NCI-H128 (cell line): Measurements from ENCODE around the gene ITGB7.
A peak's percentile ranks its signal among the peaks of the same experiment; 100 is the strongest.

Experiments
- DNase-seq: peaks from one replicate; lab custom pipeline; 2025; ENCODE audit not compliant: unreplicated experiment; lab: John Stamatoyannopoulos, UW

The ITGB7 gene

GRCh38 chr12:53207042-53207441 is at the start of gene ITGB7:
ITGB7 (minus strand) TSS chr12:53207251; CDS start chr12:53200443, 6,808 bp downstream.
- DNase-seq, result no peak

GRCh38 chr12:53255996-53256395 is 48.9 kb upstream of the ITGB7 start:
- no peak for DNase-seq

GRCh38 chr12:53254816-53255545 is 47.9 kb upstream of the ITGB7 start:
- no peak for DNase-seq

GRCh38 chr12:53253298-53253697 is 46.2 kb upstream of the ITGB7 start:
- DNase-seq, result no peak

GRCh38 chr12:53252349-53252916 is 45.4 kb upstream of the ITGB7 start:
- DNase-seq, result no peak

- DNase-seq, result peak; percentile 38
Measured at GRCh38 chr12:53251477-53252348, 44.7 kb upstream of the ITGB7 start.

GRCh38 chr12:53245286-53245685 is 38.2 kb upstream of the ITGB7 start:
- no peak for DNase-seq

- DNase-seq, result no peak
Measured at GRCh38 chr12:53244337-53244736, 37.3 kb upstream of the ITGB7 start.

- DNase-seq, result no peak
Measured at GRCh38 chr12:53241623-53242412, 34.8 kb upstream of the ITGB7 start.

- DNase-seq, result no peak
Measured at GRCh38 chr12:53239643-53240258, 32.7 kb upstream of the ITGB7 start.

GRCh38 chr12:53236443-53237111 is 29.5 kb upstream of the ITGB7 start:
- no peak for DNase-seq

- DNase-seq, result no peak
Measured at GRCh38 chr12:53235742-53236442, 28.8 kb upstream of the ITGB7 start.

- no peak for DNase-seq
Measured at GRCh38 chr12:53235164-53235563, 28.1 kb upstream of the ITGB7 start.

- no peak for DNase-seq
Measured at GRCh38 chr12:53234271-53234914, 27.3 kb upstream of the ITGB7 start.

GRCh38 chr12:53233671-53234121 is 26.6 kb upstream of the ITGB7 start:
- no peak for DNase-seq

- no peak for DNase-seq
Measured at GRCh38 chr12:53232646-53233461, 25.8 kb upstream of the ITGB7 start.

- no peak for DNase-seq
Measured at GRCh38 chr12:53231921-53232645, 25.0 kb upstream of the ITGB7 start, which contains the start of gene RARG. RARG (minus strand) TSS chr12:53232209; CDS start chr12:53227545, 4,664 bp downstream.

GRCh38 chr12:53231671-53231920 is 24.5 kb upstream of the ITGB7 start:
- no peak for DNase-seq
